GM18873 (cell line): ENCODE data around the gene ING4.

Source experiments
- ATAC-seq: cut with Tn5 transposase; IDR thresholded peaks from one replicate; pipeline ENCODE4 v1.9.1; 2021; ENCODE audit warnings: mild to moderate bottlenecking, moderate library complexity, moderate number of reproducible peaks; ENCODE audit not compliant: unreplicated experiment, low FRiP score

Gene ING4

DNA sequence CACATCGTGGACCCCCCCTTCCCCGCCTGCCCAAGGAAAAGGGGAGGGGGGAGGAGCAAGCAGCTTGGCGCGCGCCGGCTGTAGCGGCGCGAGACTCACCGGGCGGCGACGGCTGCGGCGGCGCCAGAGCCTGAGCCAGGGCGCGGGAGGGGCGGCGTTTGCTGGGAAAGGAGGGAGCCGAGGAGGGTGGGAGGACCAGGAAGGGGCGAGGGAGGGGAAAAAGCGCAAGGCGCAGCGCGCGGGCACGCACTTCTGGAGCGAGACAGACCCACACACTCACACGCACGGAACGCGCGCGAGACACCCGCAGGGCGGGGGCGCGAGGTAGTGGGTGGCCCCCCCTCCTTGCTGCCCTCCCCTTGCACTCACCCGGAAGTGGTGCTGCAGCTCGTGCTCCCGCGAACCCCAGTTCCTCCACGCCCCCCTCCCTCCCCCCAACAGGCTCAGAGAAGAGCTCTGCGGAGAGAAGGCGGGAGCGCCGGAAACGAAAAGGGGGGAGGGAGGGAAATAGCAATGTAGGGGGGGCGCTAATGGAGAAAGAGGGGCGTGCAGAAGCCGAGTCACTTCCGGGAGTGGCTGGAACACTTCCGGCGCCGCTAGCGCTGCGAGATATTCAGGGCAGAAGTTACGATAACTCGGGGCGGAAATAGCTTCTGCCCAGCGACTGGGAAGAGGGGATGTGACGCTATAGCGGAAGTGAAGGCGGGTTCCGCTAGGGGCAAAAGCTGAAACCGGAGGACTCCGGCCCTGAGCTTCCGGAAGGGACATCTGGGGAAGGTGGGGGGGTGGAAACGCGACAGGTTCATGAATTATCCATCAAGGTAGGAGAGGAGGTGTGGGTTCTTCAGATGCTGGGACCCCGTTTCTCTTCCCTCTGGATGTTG is 26.3 kb upstream of the ING4 start, which contains the start of gene ZNF384:
Gene ZNF384, minus strand, starts transcription at position 377 of the 884 bp plus-strand sequence. CDS start 9,855 bp downstream, outside the sequence.
- ATAC-seq, result peak; percentile 78

DNA sequence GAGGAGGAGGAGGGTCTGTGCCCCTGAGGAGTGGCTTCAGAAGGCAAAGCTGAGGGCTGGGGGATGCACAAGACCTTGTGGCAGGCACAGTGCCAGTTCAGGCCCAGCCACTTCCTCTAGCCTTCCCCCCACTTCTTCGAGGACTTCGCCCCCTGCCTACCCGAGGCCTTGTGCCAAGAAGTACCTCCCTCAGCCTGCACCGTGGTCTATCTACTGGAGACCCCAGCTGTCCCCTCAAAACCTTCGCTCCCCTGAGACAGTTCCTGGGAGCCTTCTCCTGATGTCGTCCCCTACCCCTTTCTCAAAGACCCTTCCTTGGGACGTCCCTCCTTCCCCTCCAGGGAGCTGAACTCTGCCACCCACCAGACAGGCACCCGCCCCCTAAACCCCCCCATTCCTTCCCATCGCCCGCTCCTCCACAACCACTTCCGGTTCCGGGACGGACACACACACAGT is 25.7 kb upstream of the ING4 start:
- ATAC-seq, result no peak

DNA sequence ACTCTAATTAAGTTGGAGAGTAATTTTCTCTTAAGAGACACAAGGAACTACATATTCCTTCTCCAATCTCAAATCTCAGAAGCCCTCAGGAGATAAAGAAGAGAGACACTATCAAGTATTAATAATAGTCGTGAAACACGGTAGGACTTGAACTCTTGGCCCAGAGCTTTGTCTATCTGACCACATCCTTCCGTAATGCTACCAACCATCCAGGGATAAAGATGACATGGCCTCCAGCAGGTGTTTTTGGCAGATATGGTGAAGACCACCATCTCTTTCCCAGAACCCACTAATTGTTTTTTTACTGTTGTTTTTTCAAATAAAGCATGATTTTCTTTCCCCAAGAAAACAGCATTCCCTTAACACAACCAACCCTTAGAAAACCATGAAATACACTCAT is 22.9 kb upstream of the ING4 start:
- no peak for ATAC-seq

DNA sequence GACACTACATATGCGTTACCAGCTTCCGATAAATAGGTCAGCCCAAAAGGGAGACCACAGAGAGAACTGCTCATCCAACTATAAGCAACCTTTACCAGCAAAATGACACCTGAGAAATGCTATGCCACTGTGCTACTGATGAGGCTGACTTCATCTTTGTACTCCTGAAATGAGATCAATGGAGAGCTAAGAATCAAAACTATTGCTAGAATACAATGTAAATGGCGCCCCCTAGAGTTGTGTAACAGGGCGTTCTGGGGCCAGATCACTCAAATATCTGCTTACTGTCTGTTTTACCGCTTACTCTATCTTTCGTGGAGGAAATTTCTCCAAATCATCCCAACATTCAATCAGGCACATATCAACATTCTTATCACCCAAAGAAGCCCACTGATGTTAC is 21.7 kb upstream of the ING4 start:
- ATAC-seq, result no peak

DNA sequence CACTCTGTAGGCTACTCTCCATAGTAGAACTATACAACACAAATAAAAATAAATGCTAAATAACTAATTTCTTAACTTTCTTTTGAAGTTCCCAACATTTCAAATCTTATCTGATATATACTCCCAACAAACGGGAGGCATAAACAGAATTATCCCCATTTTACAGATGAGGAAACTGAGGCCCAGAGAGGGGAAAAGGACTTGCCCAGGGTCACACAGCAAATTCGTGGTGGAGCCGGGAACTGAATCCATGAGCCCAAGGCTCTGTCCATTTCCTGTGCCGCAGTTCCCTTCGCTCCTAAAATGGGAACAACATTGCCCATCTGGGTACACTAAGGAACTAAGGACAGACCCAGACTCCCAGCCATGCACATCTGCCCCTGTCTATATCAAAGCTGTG is 14.0 kb upstream of the ING4 start:
- no peak for ATAC-seq

DNA sequence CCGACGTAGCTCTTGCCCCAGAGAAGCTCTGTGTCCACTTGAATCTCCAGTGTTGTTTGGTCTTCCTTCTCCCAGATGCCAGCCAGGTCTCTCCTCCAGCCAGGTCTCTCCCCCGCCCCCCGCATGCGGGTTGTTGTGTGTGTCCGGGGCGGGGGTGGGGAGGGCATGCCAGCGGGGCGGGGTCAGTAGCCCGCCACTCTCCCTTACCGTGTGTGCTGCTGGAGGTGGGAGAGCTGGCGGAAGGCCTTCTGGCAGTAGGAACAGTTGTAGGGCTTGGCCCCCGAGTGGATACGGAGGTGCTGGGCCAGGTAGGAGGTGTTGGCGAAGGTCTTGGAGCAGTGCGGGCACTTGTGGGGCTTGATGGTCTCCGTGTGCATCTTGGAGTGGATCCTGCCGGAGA is 9.2 kb upstream of the ING4 start:
- no peak for ATAC-seq

DNA sequence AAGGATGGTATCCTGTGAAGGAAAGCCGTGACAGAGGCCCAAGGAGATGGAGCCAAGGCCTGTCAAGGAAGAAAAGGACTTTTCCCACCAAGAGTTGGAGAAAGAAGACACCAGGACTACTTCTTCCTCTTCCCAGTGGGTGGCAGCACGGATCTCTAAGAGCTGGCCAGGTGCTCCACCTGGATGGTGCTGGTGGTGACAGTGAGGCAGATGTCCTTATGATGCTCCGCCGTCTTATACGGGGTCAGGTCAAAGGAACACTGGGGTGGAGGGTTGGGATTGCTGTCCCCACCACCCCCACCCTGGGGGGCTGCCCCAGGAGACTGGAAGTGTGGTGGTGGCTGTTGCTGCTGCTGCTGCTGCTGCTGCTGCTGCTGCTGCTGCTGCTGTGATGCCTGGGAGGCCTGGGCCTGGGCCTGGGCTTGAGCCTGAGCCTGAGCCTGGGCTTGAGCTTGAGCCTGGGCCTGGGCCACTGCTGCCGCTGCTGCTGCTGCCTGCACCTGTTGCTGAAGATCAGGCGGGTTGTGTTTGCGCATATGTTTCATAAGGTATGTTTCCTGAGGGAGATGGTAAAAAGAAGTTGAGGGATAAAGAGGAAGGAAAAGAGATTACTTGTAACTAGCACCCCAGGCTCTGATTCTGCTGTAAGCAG is 4.8 kb upstream of the ING4 start:
- ATAC-seq, result no peak

DNA sequence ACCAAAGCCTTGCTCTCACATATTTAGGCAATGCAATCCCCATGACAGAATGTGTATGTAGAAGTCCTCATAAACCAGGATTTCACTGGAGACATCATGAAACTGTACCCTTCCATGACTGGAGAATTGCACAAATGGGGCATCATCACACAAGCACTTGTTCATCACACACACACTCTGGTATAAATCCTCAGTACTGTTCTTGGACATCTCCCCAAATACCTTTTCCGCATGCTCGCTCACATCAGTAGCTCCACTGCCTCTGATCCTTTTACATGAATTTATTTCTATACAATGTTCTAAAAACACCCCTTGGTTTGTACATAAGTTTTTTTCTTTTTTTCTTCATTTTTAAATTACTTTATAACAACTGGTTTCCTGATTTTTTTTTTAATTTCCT is 3.3 kb upstream of the ING4 start:
- no peak for ATAC-seq

DNA sequence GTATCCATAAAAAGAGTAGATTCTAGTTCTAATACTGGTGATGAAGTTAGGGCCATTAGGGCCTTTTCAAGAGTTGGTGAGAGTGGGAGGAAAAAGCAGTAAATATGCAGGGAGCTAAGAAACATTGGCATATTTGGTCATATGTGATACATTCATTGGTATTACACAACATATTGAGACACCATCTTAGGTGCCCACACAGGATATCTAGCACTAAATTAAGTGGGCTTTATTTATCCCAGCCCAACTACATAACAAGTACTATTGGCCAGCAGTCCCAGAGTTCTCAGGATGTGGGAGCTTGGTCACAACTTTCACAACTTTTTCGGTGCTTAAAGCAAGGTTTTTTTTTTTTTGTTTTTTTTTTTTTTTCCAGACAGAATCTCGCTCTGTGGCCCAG is 2.0 kb upstream of the ING4 start:
- ATAC-seq, result no peak

DNA sequence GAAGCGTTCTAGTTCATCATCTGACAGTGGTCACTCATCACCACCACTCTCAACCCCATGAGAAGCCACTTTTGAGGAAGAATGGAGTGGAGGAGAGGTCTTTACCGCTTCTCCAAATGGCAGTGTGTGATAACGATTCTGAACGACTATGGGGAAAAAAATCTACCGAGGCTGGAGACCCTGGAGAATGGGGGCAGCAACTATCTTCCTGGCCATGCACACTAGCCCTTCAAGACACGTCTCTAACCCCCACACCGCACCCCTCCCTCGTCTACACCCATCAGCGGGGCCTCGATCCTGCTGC is 365 bp downstream of the ING4 start:
- no peak for ATAC-seq

DNA sequence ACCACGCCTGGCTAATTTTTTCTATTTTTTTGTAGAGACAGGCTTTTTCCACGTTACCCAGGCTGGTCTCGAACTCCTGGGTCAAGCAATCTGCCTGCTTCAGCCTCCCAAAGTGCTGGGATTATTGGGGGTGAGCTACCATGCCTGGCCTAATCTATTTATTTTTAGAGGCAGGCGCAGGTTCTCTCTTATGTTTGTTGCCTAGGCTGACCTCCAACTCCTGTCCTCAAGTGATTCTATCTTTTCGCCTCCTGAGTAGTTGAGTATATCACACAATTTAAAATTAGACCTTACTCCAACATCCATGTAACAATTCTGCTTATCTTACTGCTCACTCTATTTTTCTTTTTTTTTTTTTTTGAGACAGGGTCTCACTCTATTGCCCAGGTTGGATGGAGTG is 8.9 kb downstream of the ING4 start:
- no peak for ATAC-seq

DNA sequence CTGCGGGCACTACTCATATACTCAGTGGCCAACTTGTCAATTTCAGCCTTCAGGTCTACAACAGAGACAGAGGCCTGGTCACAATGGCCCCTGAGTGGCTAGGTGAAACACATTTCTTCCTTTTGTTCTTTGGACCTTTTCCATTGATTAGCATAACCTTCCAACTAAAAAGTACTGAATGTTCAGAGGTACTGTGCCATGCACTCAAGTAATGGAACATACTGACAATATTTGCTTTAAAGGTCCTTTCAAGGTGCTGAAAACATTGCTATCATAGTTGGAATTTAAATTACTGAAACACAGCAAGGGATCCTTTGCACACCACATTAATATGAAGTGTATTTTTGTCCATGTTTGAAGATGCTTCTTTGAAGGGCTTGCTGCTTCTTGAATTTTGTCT is 9.6 kb downstream of the ING4 start:
- no peak for ATAC-seq

DNA sequence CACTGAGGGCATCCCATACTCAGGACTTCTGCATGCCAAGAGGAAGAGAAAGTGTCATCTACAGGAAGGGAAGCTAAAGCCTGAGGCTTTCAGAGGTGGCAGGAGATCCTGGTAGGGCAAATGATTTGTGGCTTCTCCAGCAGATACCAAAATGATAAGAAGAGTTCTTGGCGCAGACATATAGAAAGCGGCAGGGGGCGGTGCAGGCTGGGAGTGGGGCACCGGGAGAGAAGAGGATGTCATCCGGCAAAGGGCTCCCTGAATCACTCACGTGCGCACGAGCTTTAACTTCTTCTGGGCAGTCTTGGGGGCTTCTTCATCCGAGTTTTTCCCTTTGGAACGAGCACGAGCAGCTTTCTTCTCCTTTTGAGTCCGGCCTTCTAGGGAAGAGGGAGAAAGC is 10.5 kb downstream of the ING4 start:
- no peak for ATAC-seq

DNA sequence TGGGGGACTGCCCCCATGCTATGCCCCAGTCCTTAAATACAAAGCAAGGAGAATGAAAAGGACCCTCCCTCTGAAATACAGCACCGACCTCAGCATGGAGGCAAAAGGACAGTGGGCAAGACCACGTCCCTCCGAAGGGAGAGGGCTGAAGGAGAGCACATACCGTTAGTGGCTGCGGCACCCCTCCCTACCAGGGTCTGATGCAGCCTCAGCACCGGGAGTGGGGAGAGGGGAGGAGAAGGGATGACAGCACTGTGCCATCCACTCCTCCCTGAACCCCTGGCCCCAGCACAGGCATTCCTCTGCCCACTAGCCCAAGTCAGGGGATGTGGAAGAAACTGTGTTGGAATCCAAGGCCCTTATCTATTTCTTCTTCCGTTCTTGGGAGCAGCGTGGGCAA is 12.1 kb downstream of the ING4 start:
- no peak for ATAC-seq

DNA sequence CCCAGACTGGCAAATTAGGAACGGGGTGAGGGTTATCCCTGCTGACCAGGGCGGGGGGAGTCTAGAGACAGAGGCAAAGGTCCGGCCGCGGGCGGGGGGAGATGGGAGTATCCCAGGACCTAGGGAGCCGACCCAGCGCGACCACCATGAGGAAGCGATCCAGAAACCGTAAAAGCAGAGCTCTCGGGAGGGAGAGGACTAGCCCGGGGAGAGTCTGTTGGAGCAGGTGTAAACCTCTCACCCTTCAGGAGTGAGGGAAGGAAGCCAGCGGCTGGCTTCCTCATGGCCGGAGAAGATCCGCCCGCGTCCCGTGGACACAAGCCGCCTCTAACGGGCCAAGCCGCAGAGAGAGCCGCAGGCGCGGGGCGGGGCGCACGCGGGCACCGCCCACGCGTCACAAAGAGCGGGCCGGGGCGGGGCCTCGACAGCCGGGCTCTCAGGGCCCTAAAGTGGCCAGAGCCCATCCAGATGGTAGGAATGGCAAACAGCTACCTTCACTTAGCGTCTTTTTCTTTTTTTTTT is 15.8 kb downstream of the ING4 start, which contains the start of gene ACRBP:
Gene ACRBP, minus strand, starts transcription at position 350 of the 522 bp plus-strand sequence. Its CDS starts 66 bp downstream, at position 284.
- no peak for ATAC-seq

DNA sequence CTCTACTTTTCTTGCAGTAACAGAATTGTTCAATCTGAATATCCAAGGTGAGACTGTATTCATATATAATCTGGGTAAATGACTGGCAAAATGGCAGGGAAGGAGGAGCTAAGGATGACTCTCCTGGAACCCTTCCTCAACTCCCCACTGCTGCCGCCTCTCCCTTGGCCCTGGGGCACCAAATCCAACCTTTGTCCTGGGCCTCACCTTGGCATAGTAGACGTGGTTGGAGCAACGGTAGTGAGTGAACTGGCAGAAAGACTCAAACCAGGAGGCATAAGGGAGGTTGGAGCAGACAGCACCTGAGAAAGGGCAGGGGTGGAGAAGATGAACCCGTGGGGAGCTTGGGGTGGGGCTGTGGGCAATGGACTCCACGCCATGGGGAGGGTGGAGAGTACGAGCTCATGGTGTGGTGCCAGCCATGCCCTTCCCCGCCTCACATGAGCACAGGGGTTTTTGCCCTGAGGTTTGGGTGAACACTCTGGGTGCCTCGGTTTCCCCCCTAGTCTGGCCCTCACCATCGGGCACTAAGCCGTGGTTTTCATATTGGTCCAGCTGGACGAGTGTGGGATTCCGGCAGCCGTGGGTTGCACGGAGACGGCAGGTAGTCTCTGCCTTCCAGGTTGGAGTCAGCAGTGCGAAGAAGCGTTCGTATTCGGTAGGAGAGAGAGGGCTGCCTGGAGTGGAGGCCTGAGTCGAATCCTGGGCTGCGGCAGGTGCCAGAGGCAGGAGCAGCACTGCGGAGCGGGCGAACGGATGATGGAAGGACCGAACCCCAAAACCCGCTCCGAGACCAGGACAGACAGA is 16.4 kb downstream of the ING4 start:
- no peak for ATAC-seq

DNA sequence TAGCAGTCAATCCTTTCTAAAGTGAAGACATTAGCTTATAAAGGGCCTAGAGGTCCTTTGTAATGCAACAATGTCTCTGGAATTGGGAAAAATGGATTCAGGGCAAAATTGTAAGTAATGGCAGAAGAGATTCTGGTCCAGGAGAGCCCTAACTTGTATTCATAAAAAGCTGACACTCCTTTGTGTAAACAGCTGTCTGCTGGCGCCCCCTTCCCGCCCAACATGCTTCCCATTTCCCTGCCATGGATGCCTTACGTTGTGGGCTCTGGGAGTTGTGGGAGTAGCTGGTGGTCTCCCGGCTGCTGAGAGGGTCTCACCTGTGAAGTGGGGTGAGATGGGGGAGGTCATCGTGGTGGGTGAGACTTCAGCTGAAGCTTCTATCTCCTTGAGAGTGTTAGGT is 18.0 kb downstream of the ING4 start:
- ATAC-seq, result no peak

DNA sequence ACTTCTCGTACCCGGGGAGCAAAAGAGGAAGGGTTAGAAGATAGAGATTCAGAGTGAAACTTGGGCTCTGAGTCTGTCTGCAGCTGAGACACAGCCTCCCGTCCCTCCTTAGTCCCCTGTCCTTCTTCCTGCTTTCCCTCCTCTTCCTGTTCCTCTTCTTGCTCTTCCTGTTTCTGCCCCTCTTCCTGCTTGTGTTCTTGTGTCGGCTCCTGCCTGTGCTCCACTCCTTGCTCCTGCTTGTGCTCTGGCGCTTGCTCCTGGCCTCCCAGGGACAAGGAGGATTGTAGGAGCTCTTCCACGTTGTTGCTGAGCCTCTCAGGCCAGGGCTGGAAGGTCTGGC is 18.7 kb downstream of the ING4 start:
- no peak for ATAC-seq

DNA sequence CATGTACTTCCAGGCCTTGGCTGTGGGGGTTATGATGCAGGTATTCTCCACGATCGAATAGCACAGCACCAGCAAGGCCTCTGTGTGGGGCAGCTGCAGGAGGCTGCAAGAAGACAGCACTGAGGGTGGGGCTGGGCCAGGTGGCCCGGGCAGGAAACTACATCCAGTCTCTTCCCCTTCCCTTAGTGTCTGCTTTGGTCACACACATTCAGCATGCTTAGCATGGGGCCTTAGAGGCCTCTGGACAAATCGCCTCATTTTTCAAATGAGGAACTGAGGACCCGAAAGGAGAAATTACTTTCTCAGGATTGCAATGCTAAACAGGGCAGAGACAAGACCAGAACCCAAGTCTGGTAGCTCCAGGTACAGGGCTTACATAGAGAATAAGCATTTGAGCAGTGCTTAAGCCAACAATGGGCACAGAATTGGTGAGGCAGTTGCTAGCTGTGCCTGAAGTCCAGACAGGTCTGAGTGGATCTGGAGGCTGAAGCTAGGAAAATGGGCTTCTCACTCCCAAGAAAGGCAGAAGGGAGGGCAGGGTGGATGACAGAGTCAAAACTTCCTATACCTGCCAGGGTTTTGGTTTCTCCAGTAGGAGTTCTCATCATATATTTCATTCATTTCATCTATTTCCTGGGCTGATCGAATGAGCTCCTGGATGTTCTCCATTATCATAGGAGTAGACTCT is 19.2 kb downstream of the ING4 start:
- ATAC-seq, result no peak

DNA sequence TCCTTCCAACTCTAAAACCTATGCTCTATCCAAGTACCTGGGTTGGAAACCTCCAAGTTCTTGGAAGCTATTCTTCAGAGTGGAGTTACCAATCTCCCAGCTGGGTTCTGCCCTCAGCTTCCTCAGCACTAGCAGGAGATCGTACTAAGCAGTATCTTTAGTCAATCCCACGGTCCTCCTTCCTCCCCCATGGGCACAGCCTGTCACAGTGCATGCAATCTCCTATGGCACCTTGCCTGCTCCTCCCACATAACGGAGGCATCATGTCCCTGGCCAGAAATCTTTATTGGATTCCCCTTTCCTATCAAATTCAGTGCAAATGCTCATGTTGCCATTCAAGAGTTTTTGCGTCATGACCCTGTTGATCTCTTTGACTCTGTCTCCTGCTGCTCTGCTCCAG is 21.8 kb downstream of the ING4 start:
- ATAC-seq, result no peak
